Small intestine (tissue), 7 donors: ENCODE results near the gene CCDC141. TPM values are rescaled to one million over a fixed set of nuclear protein-coding genes. Genes with fewer than 3 reads are reported as not detected.
A peak's percentile ranks its signal among the peaks of the same experiment; 100 is the strongest.
"Not testable (repeated sequence)": the region's sequence is repeated elsewhere in the genome, so short reads cannot be mapped to it uniquely, and the experiment has no call there.

ENCODE experiments used
- DNase-seq, 2 donors: peaks; one replicate each; pipeline versions ENCODE4 v3.0.0 to v3.0.0-alpha.2; 2013
- FAIRE-seq: peaks from 2 replicates; lab custom pipeline; 2012; peaks lifted over from hg19 to GRCh38; lab: Jason Lieb, UNC
- H3K27ac ChIP-seq, 3 donors: one replicate each; pipeline ENCODE4 v1.5.1; 2013; ENCODE audit warnings: low read length in 2 of 3, mild to moderate bottlenecking in 2 of 3, control low read depth in 1 of 3, inconsistent platforms in 1 of 3, low read depth in 1 of 3, moderate library complexity in 1 of 3
- H3K27me3 ChIP-seq, 3 donors: one replicate each; pipeline ENCODE4 v1.6.1; 2013; ENCODE audit warnings: low read length in 3 of 3, inconsistent platforms in 1 of 3; ENCODE audit not compliant: control insufficient read depth in 3 of 3, insufficient read depth in 3 of 3
- H3K36me3 ChIP-seq, 3 donors: one replicate each; pipeline ENCODE4 v1.6.1; 2013; ENCODE audit warnings: low read length in 3 of 3, inconsistent platforms in 1 of 3, low read depth in 1 of 3, mild to moderate bottlenecking in 1 of 3, moderate library complexity in 1 of 3; ENCODE audit not compliant: control insufficient read depth in 3 of 3, insufficient read depth in 2 of 3
- H3K4me1 ChIP-seq, 3 donors: one replicate each; pipeline ENCODE4 v1.6.1; 2013; ENCODE audit warnings: low read length in 2 of 3, inconsistent platforms in 1 of 3, low read depth in 1 of 3, mild to moderate bottlenecking in 1 of 3, moderate library complexity in 1 of 3; ENCODE audit not compliant: control insufficient read depth in 3 of 3, insufficient read depth in 2 of 3
- H3K4me3 ChIP-seq, 3 donors: one replicate each; pipeline ENCODE4 v1.5.1; 2013; ENCODE audit warnings: low read length in 3 of 3, control low read depth in 1 of 3, inconsistent platforms in 1 of 3, low read depth in 1 of 3, mild to moderate bottlenecking in 1 of 3, moderate library complexity in 1 of 3
- H3K9me3 ChIP-seq, 2 donors: one replicate each; pipeline ENCODE4 v1.6.1; 2013; ENCODE audit warnings: low read depth in 1 of 2, low read length in 1 of 2; ENCODE audit not compliant: control insufficient read depth in 2 of 2, insufficient read depth in 1 of 2
- WGBS, 3 donors: extraction: QIAGEN DNeasy Blood & Tissue Kit; methylation state at CpG; one replicate each; pipeline ENCODE4 v1.1.7; 2013; 5-methylcytosine and 5-hydroxymethylcytosine counted together
- polyA plus RNA-seq, 4 donors: library from polyadenylated mRNA; stranded (reverse) in 3 of 4; unstranded in 1 of 4; fragments of 200-250 nt in 3 of 4; fragments of 120-200 nt in 1 of 4; gene quantifications; one replicate each; pipeline versions ENCODE4 v1.2.1 to v1.2.3, GENCODE V29; 2013
- donor health status: healthy with polysubstance abuse.
- donor health status: control.
- donor health status: control.
- donor health status: Bipolar disorder and iron deficiency.
- donor health status: healthy.

The CCDC141 gene
- polyA plus RNA-seq, 4 donors, result 0.27 to 2.5 (median 0.27) TPM; not detected in 1

DNA sequence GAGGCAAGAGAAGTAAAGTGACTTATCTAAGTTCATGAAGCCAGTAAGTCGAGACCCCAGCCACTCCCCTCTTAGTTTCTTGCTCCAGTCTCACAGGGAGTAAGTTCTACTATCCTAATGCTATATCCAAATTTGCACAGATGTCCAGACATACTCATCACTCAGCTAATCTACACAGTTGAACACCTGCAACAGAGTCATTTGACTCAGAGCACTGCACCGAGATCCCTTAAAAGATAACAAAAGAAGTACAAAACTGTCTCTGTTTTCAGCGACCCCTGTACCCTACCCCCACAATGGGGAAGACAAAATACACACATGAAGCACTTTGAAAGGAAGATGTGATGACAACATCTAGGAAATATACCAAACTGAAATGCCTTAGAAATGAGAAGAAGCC is 22.6 kb upstream of the CCDC141 start:
- Histone ChIP-seq H3K4me1 (no peaks in the 10 kb centered on the region), H3K36me3 (no peaks in the 10 kb centered on the region), H3K4me3 (no peak overlapping the region), H3K9me3 (peaks cover 0 to 2% of the 10 kb centered on the region in 2 donors), H3K27me3 (no peaks in the 10 kb centered on the region), H3K27ac (no peak overlapping the region)
- FAIRE-seq, result no peak
- DNase-seq, result no peak
- 39 to 68% (median 52%) methylated on average over 3 of the region's 3 CpGs for WGBS, 3 donors

DNA sequence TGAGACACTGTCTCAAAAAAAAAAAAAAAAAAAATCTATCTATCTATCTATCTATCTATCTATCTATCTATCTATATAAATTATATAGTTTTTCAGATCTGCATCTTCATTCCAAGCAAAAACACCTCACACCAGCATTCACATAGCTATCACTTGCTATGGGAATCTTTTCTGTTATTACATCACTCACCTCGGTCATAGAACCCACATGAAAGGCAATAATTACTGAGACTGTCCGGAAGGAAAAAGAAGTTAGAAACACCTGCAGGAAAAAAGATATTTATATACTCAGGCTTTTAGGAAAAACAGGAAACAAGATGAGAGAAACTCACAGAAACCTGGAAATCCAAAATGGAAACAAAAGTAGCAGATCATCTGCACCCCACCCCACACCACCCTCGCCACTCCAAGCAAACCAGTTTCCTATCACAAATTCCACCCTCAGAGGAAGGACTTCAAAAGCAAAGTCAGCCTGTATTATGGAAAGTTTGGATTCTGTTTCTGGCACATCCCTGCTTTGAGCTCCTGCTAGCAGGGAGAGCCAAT is 21.9 kb upstream of the CCDC141 start:
- DNase-seq, result no peak
- FAIRE-seq, result no peak
- H3K4me3 ChIP-seq, result no peak overlapping the region
- WGBS, 3 donors, result 61 to 78% (median 72%) methylated on average over 3 of the region's 3 CpGs
- no peaks in the 10 kb centered on the region for H3K4me1 ChIP-seq
- H3K9me3 ChIP-seq, result peaks cover 0 to 7% of the 10 kb centered on the region in 2 donors
- no peaks in the 10 kb centered on the region for H3K27me3 ChIP-seq
- no peaks in the 10 kb centered on the region for H3K36me3 ChIP-seq
- H3K27ac ChIP-seq, result no peak overlapping the region

- FAIRE-seq (no peak), DNase-seq (no peak)
- no peak overlapping the region for H3K4me3 ChIP-seq
- no peaks in the 10 kb centered on the region for H3K36me3 ChIP-seq
- no peaks in the 10 kb centered on the region for H3K4me1 ChIP-seq
- no peaks in the 10 kb centered on the region for H3K27me3 ChIP-seq
- no peak overlapping the region for H3K27ac ChIP-seq
- 75 to 88% (median 77%) methylated on average over 2 of the region's 2 CpGs for WGBS, 3 donors
- H3K9me3 ChIP-seq, result peaks cover 0 to 11% of the 10 kb centered on the region in 2 donors
These were observed 21.0 kb upstream of the CCDC141 start for GRCh38 chr2:179070895-179071294.

GRCh38 chr2:179069685-179070084 is 19.7 kb upstream of the CCDC141 start:
- FAIRE-seq (no peak), DNase-seq (no peak)
- Histone ChIP-seq H3K36me3 (no peaks in the 10 kb centered on the region), H3K27me3 (no peaks in the 10 kb centered on the region), H3K4me3 (no peak overlapping the region), H3K9me3 (peaks cover 0 to 9% of the 10 kb centered on the region in 2 donors), H3K4me1 (no peaks in the 10 kb centered on the region), H3K27ac (no peak overlapping the region)
- 52 to 89% (median 63%) methylated on average over 1 of the region's 1 CpG for WGBS, 3 donors

DNA sequence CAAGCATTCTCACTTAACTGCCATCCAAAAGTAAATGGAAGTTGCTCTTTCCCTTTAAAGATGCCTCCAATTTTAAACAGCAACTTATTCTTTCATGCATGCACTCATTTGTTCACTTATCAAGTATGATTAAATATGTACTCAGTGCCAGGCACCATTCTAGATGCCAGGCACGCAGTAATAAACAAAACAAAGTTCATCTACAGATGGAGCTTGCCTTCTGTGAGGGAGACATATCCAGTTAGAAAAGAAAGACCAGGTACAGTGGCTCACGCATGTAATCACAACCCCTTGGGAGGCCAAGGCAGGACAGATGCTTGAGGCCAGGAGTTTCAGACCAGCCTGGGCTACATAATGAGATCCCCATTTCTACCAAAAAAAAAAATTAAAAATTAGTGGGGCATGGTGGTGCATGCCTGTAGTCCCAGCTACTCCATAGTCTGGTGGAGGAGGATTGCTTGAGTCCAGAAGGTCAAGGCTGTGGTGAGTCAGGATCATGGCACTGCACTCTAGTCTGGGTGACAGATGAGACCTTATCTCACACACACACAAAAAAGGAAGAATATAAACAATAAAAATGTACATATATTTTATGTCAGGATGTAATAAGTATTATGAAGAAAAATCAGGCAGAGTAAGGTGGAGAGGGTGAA is 19.2 kb upstream of the CCDC141 start:
- H3K4me3 ChIP-seq, result no peak overlapping the region
- DNase-seq (peak in 1 of 2 donors; percentile 24), FAIRE-seq (no peak)
- no peaks in the 10 kb centered on the region for H3K27me3 ChIP-seq
- H3K27ac ChIP-seq, result no peak overlapping the region
- WGBS, 3 donors, result 14 to 67% (median 37%) methylated on average over 2 of the region's 2 CpGs
- no peaks in the 10 kb centered on the region for H3K4me1 ChIP-seq
- no peaks in the 10 kb centered on the region for H3K36me3 ChIP-seq
- H3K9me3 ChIP-seq, result peaks cover 0 to 9% of the 10 kb centered on the region in 2 donors

DNA sequence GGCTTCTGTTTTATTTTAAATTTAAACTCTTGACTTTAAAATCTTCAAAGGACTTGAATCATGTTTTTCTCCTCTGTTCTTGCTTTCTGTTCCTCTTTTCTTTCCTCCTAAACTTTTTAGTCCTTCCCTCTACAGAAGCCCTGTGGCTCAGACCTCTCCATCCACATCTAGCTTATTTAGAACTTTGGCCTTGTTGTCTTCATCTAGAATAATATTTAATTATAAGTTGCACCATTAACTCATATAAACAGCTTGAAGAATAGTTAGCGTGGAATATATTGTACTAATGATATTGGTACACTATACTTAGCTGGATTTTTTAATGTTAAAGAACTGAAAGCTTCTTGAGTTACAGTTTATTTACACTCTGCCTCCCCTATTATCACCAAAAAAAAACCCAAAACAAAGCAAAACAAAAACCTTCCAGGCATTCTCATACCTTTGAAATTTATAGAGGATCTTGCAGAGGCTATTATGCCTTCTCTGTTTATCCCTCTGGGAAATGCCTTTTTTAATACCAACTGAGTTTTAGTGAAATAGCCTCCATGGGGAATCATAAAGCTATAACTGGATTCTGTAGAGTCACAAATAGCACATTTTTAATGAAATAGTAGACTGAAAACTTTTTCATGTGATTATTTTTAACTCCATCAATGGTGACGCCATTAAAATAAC is 9.2 kb upstream of the CCDC141 start:
- 82 to 91% (median 89%) methylated on average over 2 of the region's 2 CpGs for WGBS, 3 donors
- no peak overlapping the region for H3K27ac ChIP-seq
- FAIRE-seq, result no peak
- H3K4me3 ChIP-seq, result no peak overlapping the region
- H3K9me3 ChIP-seq, result no peaks in the 10 kb centered on the region
- H3K4me1 ChIP-seq, result no peaks in the 10 kb centered on the region
- no peaks in the 10 kb centered on the region for H3K36me3 ChIP-seq
- H3K27me3 ChIP-seq, result no peaks in the 10 kb centered on the region
- no peak for DNase-seq

DNA sequence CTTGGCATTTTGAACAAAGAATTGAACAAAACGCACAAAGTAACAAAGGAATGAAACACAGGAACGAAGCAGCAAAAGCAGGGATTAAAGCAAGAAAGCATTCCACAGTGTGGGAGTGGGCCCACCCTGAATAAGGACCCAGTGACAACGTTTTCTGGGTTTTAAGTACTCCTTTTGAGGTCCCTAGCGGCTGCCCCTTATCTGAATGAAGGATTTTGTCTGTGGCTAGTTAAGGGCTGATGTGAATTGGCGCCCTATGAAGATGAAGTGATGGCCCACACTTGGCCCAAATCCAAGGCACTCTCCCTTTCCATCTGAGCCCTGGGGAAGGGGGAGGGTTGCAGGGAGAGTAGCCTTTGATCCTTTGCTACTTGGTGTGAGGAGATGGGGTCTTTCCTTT is 7.8 kb upstream of the CCDC141 start:
- H3K4me1 ChIP-seq, result no peaks in the 10 kb centered on the region
- H3K27ac ChIP-seq, result no peak overlapping the region
- H3K9me3 ChIP-seq, result no peaks in the 10 kb centered on the region
- no peak for FAIRE-seq
- WGBS, 3 donors, result 75 to 83% (median 77%) methylated on average over 5 of the region's 5 CpGs
- H3K27me3 ChIP-seq, result no peaks in the 10 kb centered on the region
- no peak for DNase-seq
- no peak overlapping the region for H3K4me3 ChIP-seq
- H3K36me3 ChIP-seq, result no peaks in the 10 kb centered on the region

GRCh38 chr2:179053568-179053967 is 3.6 kb upstream of the CCDC141 start:
- not testable (repeated sequence) for H3K4me3 ChIP-seq, H3K27ac ChIP-seq, H3K9me3 ChIP-seq, H3K36me3 ChIP-seq, FAIRE-seq, H3K27me3 ChIP-seq, DNase-seq, H3K4me1 ChIP-seq
- 81 to 91% (median 90%) methylated on average over 3 of the region's 3 CpGs for WGBS, 3 donors
